ENCODE measurements around the gene IL1RAPL1. TPM values are rescaled to one million over a fixed set of nuclear protein-coding genes. Genes with fewer than 3 reads are reported as not detected.

The IL1RAPL1 gene
- total and polyA plus RNA-seq, 2 experiments from 2014 or later: 0.18 to 0.49 TPM

- Histone ChIP-seq H3K4me1 (ENCODE audit: insufficient read depth) (no peaks in the 10 kb centered on the region), H4K20me1 (replicated peaks; ENCODE audit: insufficient read depth) (no peaks in the 10 kb centered on the region), H2AFZ (no peak overlapping the region), H3K4me3 (no peak overlapping the region), H3F3A (replicated peaks; ENCODE audit: low read depth) (no peaks in the 10 kb centered on the region), H3K4me2 (no peak overlapping the region), H3K36me3 (ENCODE audit: insufficient read depth) (no peaks in the 10 kb centered on the region), H3K9me2 (ENCODE audit: insufficient read depth) (no peaks in the 10 kb centered on the region), H3K27ac (ENCODE audit: low read depth) (no peak overlapping the region), H3K79me2 (replicated peaks; ENCODE audit: insufficient read depth) (no peaks in the 10 kb centered on the region), H3K27me3 (ENCODE audit: insufficient read depth) (no peaks in the 10 kb centered on the region)
- Mint-ChIP-seq H3K4me3 (no peak overlapping the region), H3K36me3 (ENCODE audit: low read depth) (no peaks in the 10 kb centered on the region), H3K27ac (no peak overlapping the region), H3K9me3 (no peaks in the 10 kb centered on the region), H3K4me1 (no peaks in the 10 kb centered on the region; the same call in 2 of the 3 replicates), H3K27me3 (ENCODE audit: insufficient read depth, low read depth, poor library complexity) (no peaks in the 10 kb centered on the region)
- DNase-seq (ENCODE audit: low spot score): no peak
- TF ChIP-seq STAT1 (IDR thresholded peaks at IDR 0.05; ENCODE audit: unreplicated experiment) (no peak), NANOG (IDR thresholded peaks at IDR 0.05; ENCODE audit: borderline replicate concordance) (no peak)
- ATAC-seq: no peak
These were observed 609.3 kb downstream of the IL1RAPL1 start for GRCh38 chrX:29196501-29196900.

GRCh38 chrX:29215251-29215650 is 628.0 kb downstream of the IL1RAPL1 start:
- peaks cover 9% of the 10 kb centered on the region for H3K27me3 Mint-ChIP-seq (ENCODE audit: insufficient read depth, low read depth, poor library complexity)

More at GRCh38 chrX:29215251-29215650, 628.0 kb downstream of the IL1RAPL1 start:
- ATAC-seq (no peak), DNase-seq (ENCODE audit: low spot score) (no peak)
- Mint-ChIP-seq H3K9me3 (no peaks in the 10 kb centered on the region), H3K27ac (no peak overlapping the region), H3K4me1 (no peaks in the 10 kb centered on the region), H3K4me3 (no peak overlapping the region), H3K36me3 (ENCODE audit: low read depth) (no peaks in the 10 kb centered on the region)
- Histone ChIP-seq H3K27me3 (ENCODE audit: insufficient read depth) (peaks cover 23% of the 10 kb centered on the region), H3F3A (replicated peaks; ENCODE audit: low read depth) (no peaks in the 10 kb centered on the region), H3K9me2 (ENCODE audit: insufficient read depth) (no peaks in the 10 kb centered on the region), H3K4me1 (ENCODE audit: insufficient read depth) (no peaks in the 10 kb centered on the region), H3K79me2 (replicated peaks; ENCODE audit: insufficient read depth) (no peaks in the 10 kb centered on the region), H2AFZ (no peak overlapping the region), H4K20me1 (replicated peaks; ENCODE audit: insufficient read depth) (no peaks in the 10 kb centered on the region), H3K4me2 (no peak overlapping the region), H3K27ac (ENCODE audit: low read depth) (no peak overlapping the region), H3K36me3 (ENCODE audit: insufficient read depth) (no peaks in the 10 kb centered on the region), H3K4me3 (no peak overlapping the region)
- no peak for TF ChIP-seq JUNB (IDR thresholded peaks at IDR 0.05; ENCODE audit: unreplicated experiment)
- TF ChIP-seq NANOG (IDR thresholded peaks at IDR 0.05; ENCODE audit: borderline replicate concordance): no peak
- TF ChIP-seq POLR2AphosphoS5 (IDR thresholded peaks at IDR 0.05; ENCODE audit: low read depth): no peak
- no peak for TF ChIP-seq EZH2 (IDR thresholded peaks at IDR 0.05; ENCODE audit: low read depth, unreplicated experiment)
- no peak for TF ChIP-seq ETS1 (IDR thresholded peaks at IDR 0.05)
- TF ChIP-seq EZH2phosphoT487 (IDR thresholded peaks at IDR 0.05; ENCODE audit: unreplicated experiment): no peak
- no peak for TF ChIP-seq ZNF114 (CRISPR knock-in tag; IDR thresholded peaks at IDR 0.05)
- no peak for TF ChIP-seq ZNF462 (CRISPR knock-in tag; IDR thresholded peaks at IDR 0.05)

All from GM23338 (cell line).